Chondrocyte (in vitro differentiated cells): ENCODE results near the gene BCL11B. TPM values are rescaled to one million over a fixed set of nuclear protein-coding genes. Genes with fewer than 3 reads are reported as not detected.

ENCODE experiments used
- DNase-seq: peaks from one replicate; pipeline ENCODE4 v3.0.0; 2021; ENCODE audit warnings: mixed read lengths, low spot score
- H3K27ac Mint-ChIP-seq: one replicate; pipeline ENCODE4 v1.8.0; 2021; ENCODE audit warnings: mild to moderate bottlenecking, moderate library complexity, mixed read lengths; ENCODE audit not compliant: unreplicated experiment
- H3K27me3 Mint-ChIP-seq: 2 replicates; pipeline ENCODE4 v1.8.0; 2021; ENCODE audit warnings: low read depth, mixed read lengths
- H3K36me3 Mint-ChIP-seq: 2 replicates; pipeline ENCODE4 v1.8.0; 2021; ENCODE audit warnings: low read depth, mixed read lengths
- H3K4me1 Mint-ChIP-seq: 2 replicates; pipeline ENCODE4 v1.8.0; 2021; ENCODE audit warnings: low read depth, mild to moderate bottlenecking, mixed read lengths
- H3K4me3 Mint-ChIP-seq: one replicate; pipeline ENCODE4 v1.8.0; 2021; ENCODE audit warnings: mild to moderate bottlenecking, moderate library complexity, mixed read lengths; ENCODE audit not compliant: unreplicated experiment
- H3K9me3 Mint-ChIP-seq: 2 replicates; pipeline ENCODE4 v1.8.0; 2021; ENCODE audit warnings: low read depth, mixed read lengths
- CTCF ChIP-seq: fragments of 200-600 bp; sonication (generic); IDR thresholded peaks from 2 replicates; pipeline ENCODE4 v1.5.0; 2021; ENCODE audit warnings: antibody characterized with exemption, mild to moderate bottlenecking, moderate library complexity
- total RNA-seq: library from RNA; stranded (reverse); gene quantifications from 3 replicates; pipeline ENCODE4 v1.2.1, GENCODE V29; 2021

BCL11B gene
- total RNA-seq, 1 donor from 2014 or later, result 0.17 TPM

GRCh38 chr14:99123208-99123870 lies 148.7 kb downstream of the BCL11B start:
- TF ChIP-seq CTCF, result no peak
- no peak for DNase-seq
- Mint-ChIP-seq H3K27ac (no peak overlapping the region), H3K36me3 (no peaks in the 10 kb centered on the region), H3K4me3 (no peak overlapping the region), H3K9me3 (no peaks in the 10 kb centered on the region), H3K4me1 (peaks cover 23% of the 10 kb centered on the region), H3K27me3 (peaks cover 26% of the 10 kb centered on the region)

GRCh38 chr14:99122521-99123125 lies 149.4 kb downstream of the BCL11B start:
- Mint-ChIP-seq H3K27me3 (peaks cover 34% of the 10 kb centered on the region), H3K27ac (no peak overlapping the region), H3K9me3 (no peaks in the 10 kb centered on the region), H3K4me3 (no peak overlapping the region), H3K4me1 (peaks cover 16% of the 10 kb centered on the region), H3K36me3 (no peaks in the 10 kb centered on the region)
- DNase-seq, result no peak
- no peak for TF ChIP-seq CTCF

GRCh38 chr14:99121319-99121875 lies 150.6 kb downstream of the BCL11B start:
- peaks cover 43% of the 10 kb centered on the region for H3K27me3 Mint-ChIP-seq
- H3K4me1 Mint-ChIP-seq, result peaks cover 5% of the 10 kb centered on the region
- H3K36me3 Mint-ChIP-seq, result no peaks in the 10 kb centered on the region
- no peak overlapping the region for H3K27ac Mint-ChIP-seq
- DNase-seq, result no peak
- H3K4me3 Mint-ChIP-seq, result no peak overlapping the region
- TF ChIP-seq CTCF, result no peak
- no peaks in the 10 kb centered on the region for H3K9me3 Mint-ChIP-seq

GRCh38 chr14:99120526-99121318 lies 151.3 kb downstream of the BCL11B start:
- Mint-ChIP-seq H3K4me1 (peaks cover 5% of the 10 kb centered on the region), H3K9me3 (no peaks in the 10 kb centered on the region), H3K36me3 (no peaks in the 10 kb centered on the region), H3K27ac (no peak overlapping the region), H3K4me3 (no peak overlapping the region), H3K27me3 (peaks cover 49% of the 10 kb centered on the region)
- DNase-seq, result no peak
- TF ChIP-seq CTCF, result no peak
